Measurements from ENCODE around the gene KCNJ15.
"Not testable (repeated sequence)": the region's sequence is repeated elsewhere in the genome, so short reads cannot be mapped to it uniquely, and the experiment has no call there.

KCNJ15 gene

DNA sequence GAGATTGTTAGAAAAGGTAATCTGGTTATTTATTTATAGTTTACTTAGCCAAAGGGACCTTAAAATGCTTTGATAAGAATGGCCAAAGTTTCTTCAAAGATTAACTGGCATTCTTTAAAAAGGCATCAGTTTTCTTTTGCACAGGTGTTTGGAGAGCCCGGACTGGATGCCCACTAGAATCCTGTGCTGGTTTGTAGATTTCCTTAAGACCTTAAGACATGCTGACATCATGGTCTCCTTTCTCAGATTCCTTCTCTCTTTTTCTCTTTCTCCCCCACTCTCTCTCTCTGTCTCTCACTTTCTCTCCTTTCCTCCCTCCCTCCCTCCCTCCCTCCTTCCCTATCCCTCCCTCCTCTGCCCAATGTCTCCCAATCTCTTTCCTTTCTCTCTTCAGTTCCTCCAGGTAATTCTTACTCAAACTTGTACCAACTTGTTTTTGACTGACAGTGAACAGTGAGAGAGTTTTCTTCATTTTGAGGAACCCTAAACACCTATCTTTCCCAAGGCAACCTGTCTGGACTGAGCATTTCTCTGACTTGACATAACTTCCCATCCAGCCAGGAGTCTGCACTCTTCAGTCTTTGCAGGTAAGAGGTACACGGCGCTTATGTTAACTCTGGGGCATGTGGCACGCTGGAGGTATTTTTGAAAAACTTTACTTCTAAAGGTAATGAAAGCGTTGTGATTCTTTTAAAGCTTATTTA is at the start of gene KCNJ15:
Gene KCNJ15, plus strand, starts transcription at position 393 of the 704 bp plus-strand sequence. CDS start 42,271 bp downstream, outside the sequence.
- no peak for DNase-seq (ENCODE audit: low spot score)

DNA sequence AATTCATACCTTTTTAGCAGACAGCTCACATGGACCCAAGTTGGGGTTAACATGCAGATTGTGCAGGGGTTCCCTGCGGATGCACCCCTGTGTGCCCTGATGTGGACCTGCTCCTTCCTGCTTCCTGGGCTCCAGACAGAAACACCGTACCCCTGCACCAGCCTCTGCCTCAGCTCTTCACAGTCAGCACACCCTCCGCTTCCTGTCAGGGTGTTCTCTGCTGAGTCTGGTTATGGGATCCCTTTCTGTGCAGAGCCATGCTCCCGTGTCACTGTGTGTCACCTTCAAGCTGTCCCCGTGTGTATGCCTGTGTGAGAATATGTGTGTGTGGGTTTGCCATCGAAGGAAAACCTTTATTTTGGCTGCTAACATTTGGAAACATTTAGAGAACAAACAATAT is 48.7 kb upstream of the KCNJ15 start:
- no peak for DNase-seq (ENCODE audit: low spot score)

DNA sequence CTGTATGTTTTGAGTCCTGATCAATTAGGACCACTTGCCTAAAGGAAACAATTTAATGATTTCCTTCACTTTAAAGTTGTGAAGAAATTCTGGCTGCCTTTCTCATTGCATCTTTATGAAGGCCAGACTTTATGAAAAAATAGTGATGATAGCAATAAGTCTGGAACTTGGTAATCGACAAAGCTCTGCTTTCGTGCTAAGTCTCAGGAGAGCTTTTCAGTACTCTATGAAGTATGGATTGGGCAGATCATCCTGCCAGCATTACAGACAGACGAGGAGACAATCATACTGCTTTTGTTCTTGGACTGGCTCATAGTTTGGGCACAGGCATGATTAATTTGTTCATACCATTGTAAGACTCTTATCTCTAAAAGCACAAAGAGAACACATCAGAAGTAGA is 45.5 kb upstream of the KCNJ15 start:
- no peak for DNase-seq (ENCODE audit: low spot score)

DNA sequence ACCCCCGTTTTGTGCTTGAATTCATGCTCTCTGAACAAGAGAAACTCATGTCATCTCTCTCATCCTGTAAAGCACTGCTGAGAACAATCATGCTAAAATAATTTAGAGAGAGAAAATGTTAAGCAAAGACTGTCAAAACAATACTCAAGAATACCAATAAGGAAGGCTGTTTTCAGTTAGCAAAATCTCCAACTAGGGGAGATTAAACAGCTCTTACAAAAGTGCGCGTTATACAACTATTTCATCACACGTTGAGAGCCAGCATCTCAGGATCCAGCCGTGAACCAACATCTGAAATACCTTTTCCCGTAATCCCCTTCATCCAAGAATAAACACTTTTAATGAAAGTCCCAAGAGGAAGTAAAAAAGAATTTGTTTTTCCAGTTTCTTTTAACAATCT is 44.1 kb upstream of the KCNJ15 start:
- no peak for DNase-seq (ENCODE audit: low spot score)

DNA sequence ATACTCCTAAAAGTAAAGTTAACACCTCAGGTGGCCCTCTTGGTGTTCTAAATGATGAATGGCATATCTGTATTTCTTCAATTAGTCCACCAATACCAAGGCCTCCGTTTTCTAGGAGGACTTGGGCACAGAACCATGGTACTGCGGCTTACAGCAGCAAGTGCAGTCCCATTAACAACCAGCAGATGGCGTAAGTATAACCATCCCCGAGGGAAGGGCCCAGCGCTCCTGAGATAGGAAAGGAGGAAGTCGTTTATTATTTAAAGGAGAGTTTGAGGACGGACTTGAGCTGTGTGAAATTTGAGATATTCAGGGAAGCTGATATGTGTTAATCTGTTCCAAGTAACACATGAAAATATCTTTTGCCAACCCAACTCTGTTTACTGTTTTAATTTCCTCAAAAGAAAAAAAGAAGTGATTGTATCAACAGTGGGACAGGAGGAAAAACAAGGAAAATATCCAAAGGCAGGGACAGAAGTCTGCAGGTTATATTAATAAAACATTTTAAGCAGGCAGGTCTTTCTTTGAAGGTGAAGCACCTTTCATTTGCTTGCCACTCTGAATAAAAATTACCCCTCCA is 37.7 kb upstream of the KCNJ15 start:
- DNase-seq (ENCODE audit: low spot score) = peak; percentile 68

DNA sequence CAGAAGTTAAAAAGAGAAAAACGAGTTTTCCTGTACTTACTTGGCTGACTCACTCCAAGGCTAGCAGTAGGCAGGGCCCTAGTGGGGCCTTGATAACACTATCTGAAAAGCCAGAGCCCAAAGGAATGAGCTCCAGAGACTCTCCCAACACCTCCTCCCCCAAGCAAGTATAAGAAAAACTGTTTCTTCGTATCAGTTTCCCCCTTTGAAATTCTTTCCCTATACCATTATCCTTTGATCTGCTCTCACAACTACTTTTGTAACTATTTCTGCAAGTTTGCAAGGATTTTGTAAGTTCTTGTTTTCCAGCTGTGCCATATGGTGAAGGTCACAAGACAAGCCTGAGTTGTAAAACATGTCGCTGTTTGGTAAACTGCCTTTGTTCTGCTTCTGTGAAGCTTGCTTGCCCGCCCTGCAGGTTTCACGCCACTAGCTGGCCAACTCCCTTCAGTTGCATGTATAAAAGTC is 36.5 kb upstream of the KCNJ15 start:
- DNase-seq (ENCODE audit: low spot score) = no peak

DNA sequence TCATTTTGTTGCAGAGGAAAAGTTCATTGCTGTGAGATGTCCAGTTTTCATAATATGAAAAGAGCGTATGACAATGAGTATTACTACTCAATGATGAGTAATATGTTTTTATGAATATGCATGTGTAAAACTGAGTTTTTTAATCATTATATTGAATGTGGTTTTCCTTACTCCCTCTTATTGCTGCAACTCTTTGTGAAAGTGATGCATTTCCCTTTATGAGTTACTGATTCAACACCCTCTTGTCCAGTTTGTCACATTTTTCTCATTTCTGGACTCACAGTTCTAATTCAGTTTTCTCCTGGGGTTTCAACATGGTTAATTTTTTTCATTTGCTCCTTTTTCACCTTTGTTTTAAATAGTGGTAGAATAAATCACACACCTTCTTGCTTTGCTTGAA is 35.2 kb upstream of the KCNJ15 start:
- DNase-seq (ENCODE audit: low spot score) = no peak

DNA sequence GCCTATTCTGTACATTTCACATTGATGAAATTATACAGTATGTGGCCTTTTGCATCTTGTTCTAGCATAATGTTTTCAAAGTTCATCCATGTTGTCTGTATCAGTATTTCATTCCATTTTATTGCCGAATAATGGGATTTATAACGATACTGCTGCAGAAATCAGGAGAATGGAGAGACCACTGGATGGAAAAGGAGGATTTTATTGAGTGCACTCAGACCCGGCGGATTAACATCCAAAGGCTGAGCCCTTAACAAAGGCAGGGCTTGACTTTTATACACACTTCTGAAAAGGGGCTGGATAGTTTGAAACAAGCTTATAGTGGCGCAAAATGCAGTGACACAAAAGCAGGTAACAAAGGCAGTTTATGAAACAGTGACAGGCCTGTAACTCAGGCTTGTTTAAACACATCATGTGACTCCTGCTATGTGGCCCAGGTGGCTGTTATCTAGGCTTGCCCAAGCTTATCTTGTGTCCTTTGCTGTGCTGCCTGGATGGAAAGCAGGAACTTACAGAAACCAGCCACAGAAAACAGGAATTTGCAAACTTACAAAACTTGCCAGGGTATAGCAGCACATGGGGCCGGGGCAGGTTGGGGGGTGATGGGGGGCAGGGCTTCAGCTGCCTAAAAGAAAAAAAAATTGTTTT is 32.8 kb upstream of the KCNJ15 start:
- DNase-seq (ENCODE audit: low spot score) = no peak

DNA sequence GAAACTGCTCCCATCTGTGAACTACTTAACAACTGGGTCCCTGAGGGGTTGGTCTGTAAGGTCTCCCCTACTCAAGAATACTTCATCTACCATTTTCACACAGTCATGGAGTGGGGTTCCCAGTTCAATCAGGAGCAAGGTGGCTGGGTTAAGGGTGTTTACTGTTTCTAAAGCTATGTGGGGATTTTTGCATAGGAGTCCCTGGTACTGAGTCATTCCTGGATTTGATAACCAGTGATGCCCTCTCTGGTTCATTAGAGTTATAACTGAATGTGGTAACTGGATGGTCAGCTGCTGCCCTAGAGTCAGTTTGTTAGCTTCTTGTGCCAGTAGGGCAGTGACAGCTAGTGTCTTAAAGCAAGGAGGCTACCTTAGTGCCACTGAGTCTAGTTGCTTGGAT is 29.4 kb upstream of the KCNJ15 start:
- DNase-seq (ENCODE audit: low spot score) = no peak

DNA sequence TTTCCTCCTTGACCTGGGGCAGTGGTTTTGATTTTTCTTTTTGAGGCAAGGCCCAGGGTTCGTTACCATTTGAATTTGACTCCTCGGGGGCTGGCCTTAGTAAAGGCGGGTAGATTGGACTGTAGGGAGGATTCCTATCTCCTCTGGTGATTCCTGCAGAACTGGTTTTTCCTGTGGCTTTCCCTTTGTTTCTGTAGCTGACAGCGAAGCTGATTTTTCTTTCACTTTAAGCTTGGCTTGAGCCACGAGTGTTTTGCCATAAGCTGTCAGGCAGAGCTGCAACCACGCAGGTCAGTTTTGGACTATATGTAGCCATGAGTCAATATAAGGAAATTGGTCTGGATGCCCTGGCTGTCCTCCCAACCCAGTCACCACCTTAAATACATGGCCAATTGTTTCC is 28.7 kb upstream of the KCNJ15 start:
- DNase-seq (ENCODE audit: low spot score) = no peak

DNA sequence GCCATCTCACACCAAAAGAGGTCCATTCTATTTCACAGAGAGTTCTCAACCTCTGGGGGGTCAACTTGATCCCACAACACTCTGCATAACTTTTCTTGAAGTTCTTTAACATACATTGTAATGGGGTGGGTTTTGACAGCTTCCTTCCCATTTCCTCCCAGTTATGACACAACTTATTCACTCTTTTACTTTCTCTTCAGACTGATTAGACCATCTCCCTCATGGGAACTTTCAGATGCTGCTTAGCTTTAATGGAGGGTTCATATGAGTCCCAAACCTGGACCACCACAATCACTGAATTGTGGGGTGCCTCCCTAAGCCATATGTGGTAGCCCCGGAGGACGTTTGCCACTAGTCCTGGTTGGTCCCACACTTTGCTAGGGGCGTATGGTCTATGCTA is 28.3 kb upstream of the KCNJ15 start:
- no peak for DNase-seq (ENCODE audit: low spot score)

DNA sequence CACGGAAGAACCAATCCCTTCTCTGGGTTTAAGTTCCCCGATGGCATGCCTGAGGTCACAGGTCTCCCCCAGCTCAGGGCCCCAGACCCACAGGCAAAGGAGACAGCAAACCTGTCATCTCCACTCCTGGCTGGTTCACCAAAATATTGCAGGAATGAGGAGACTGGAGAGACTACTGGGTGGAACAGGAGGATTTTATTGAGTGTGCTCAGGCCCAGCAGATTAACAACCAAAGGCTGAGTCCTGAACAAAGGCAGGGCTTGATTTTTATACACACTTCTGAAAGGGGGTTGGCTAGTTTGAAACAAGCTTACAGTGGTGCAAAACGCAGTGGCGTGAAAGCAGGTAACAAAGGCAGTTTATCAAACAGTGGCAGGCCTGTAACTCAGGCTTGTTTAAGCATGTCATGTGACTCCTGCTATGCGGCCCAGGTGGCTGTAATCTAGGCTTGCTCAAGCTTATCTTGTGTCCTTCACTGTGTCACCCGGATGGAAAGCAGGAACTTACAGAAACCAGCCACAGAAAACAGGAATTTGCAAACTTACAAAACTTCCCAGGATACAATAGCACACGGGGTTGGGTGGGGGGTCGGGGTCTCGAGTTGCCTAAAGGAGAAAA is 27.4 kb upstream of the KCNJ15 start:
- no peak for DNase-seq (ENCODE audit: low spot score)

DNA sequence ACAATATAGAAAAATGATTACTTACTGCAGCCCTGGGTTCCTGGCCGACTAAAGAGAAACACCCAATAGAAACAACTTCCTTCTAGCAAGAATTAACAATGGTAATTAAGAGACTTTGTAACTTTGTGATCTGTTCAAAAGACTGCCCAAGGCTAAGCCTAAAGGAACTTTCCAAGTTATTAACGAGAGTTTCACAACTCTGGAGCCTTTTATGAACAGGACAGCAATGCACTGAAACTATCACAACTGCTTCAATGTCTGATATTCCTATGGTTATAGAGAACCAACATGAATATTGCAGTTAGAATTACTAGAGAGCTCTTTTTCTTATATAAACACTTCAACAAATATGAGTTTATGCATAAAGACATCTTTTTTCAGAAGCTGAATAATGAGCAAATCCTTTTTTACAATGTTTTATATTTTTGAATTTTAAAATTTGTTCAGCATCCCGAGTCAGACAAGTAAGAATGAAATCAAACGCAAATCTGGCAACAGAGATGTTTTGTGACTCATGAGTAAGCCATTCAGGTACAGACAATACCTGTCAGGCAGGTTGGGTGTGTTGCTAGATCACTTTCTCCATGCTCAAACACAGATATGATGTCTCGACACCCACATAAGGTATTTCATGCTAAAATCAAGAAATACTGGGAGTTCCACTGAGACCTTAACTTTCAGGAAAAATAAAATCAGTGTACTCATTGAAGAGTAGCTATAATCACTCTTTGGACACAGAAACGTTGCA is 22.2 kb upstream of the KCNJ15 start:
- DNase-seq (ENCODE audit: low spot score) = no peak

DNA sequence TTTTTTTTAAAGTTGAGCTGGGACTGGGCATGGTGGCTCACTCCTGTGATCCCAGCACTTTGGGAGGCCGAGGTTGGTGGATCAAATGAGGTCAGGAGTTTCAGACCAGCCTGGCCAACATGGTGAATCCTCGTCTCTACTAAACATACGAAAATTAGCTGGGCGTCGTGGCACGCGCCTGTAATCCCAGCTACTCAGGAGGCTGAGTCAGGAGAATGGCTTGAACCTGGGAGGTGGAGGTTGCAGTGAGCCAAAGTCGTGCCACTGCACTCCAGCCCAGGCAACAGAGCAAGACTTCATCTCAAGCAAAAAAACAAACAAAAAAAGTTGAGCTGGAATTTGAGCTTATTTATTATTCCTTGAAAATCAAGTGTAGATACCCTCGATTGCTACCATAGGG is 21.5 kb upstream of the KCNJ15 start:
- not testable (repeated sequence) for DNase-seq (ENCODE audit: low spot score)

DNA sequence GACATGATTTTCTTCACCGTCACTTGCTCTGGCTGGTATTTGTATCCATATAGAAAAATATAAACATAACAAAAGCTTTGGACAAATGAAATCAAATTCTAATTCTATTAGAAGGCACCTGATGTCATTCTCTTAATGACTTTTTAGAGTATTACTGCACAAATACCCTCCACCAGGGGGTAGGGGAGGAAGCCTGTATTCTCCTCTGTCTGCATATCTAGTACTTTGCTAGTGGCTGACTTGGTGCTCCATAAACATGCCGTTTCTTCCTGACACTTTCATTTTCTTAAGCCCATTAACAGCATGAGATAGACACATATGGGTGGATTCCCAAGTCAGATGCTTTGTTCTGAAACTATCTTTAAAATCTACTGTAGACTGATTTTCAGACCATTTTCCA is 20.6 kb upstream of the KCNJ15 start:
- no peak for DNase-seq (ENCODE audit: low spot score)

DNA sequence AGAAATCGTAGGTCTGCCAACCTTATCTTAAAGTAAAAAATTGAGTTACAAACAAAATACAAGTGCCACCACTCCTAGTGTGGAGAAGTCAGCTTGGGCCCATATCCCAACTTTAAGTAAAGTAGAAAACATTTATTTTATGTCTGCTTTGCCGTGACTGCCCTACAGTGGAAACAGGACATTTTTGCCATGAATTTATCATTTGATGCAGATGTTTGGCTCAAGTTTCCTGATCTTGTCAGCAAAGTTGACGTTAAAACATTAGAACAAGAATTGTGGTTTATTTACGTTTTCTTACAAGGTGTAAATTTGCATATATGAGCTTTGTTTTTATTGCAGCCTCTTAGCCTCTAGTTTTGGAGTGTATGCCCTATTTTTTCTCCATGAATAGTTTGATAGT is 17.1 kb upstream of the KCNJ15 start:
- no peak for DNase-seq (ENCODE audit: low spot score)

DNA sequence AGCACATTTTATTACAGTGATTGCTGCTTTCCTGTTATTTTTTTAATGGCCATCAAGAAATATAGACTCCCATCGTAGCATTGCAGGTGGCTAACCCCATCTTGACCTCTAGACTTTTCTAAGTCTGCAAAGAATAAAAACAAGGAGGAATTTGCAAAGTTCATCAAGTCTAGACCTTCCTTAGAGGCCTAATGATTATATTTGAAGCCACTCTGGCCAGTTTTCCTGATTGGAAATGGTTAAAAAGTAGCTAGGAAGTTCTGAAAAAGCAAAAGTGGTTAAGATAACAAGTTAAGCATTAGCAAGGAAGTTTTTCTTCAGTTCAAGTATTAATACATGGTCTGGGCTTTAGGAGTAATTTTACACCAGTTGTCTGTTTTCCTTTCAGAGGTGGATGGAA is 16.7 kb upstream of the KCNJ15 start:
- DNase-seq (ENCODE audit: low spot score) = no peak

DNA sequence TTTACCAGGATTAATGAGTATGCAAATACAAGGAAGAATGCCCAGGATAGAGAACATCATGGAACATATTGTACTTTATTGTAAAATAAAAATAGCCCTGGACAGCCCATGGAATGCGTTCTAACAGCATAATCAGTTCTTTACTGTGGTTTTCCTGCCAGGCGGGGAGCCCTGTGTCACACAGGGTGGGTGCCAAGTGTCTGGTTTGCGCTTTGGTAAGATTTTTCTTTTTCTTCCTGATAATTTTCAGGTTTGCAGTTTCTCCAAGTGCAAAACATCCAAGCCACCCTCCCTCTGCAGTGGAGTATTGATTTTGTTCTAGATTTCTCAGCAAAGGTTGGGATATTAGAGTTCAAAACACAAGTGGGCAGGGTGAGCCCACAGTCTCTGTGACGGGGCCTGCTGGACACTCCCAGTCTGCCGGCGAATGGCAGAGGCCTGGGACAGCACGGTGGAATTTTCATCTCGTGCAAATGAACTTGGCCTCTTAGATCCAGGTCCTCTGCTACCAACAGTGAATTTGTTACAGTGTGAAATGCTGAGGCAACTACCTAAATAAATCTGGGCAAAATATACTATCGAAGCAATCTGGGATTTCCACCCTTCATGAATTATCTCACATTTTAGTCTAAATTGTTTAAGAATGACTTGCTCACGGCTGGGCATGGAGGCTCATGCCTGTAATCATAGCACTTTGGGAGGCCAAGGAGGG is 15.6 kb upstream of the KCNJ15 start:
- DNase-seq (ENCODE audit: low spot score) = no peak

DNA sequence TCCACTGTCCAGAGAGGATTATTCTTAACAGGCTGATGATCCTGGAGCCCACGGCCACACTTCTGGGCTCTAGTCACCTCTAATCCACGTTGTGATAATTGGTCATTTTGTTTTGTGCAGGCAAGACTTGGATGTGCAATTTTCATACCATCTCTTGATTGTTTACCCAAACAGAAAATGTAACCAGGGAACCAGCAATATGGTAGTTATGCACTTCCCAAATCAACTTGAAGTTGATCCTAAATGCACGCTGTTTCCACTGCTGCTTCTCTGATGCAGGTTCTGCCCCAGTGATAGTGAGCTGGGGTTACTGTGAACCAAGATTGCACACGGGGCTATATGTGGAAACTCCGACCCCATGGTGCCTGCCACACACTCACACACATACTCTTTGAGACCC is 14.7 kb upstream of the KCNJ15 start:
- no peak for DNase-seq (ENCODE audit: low spot score)

DNA sequence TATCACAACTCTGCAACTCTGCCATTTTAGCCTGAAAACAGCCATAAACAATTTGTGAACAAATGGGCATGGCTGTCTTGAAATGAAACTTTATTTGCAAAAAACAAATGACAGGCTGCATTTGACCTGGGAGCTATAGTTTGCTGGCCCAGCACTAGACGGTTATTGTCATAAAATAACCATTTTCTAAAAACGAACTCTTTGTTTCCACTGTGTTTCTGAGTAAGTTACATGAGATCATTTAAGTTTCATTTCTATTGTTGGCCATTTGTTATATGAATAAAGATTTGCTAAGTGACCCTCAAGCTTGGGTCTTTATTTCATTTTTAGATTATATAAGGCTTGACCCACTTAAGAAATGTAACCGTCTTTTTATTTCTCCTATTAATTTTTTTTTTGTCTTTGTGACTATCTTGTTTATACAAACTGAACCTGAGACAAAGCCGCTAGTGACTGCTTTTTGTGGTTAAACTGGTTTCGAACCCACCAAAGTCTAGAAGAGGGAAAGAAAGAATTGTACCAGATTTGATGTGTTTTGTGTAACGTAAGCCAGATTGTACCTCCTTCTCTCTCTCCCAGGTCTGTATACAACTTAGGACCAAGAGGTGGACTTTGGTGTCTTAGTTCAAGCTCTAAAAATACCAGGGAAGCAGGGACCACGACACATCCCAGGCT is 12.9 kb upstream of the KCNJ15 start:
- no peak for DNase-seq (ENCODE audit: low spot score)

DNA sequence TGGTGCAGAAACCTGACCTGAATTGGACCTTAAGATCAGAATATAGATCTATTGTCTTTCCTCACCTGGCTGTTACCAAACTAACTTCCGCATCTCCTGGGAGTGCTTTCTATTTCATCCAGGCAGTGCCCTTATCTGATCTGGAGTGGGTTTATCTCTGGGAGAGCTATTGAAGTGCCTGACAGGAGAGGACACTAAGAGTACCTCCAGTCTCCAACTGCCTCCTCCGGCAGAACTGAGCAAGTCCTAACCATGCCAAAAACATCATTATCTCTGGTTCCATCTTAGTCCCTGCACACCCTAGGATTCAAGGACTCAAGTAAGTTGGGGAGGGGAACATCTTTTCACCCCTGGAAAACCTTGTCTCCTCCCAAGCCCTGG is 12.4 kb upstream of the KCNJ15 start:
- DNase-seq (ENCODE audit: low spot score) = no peak

All from SW480 (cell line).